Neural progenitor cell (in vitro differentiated cells): ENCODE data around the gene DNAI4.
"Not testable (repeated sequence)": the region's sequence is repeated elsewhere in the genome, so short reads cannot be mapped to it uniquely, and the experiment has no call there.

Source experiments
- CTCF ChIP-seq: fragments of 200-600 bp; sonication (generic); IDR thresholded peaks from 2 replicates; pipeline ENCODE4 v1.5.1; 2017; ENCODE audit warnings: antibody characterized with exemption, mild to moderate bottlenecking
- EZH2 ChIP-seq: fragments of 200-600 bp; sonication (generic); IDR thresholded peaks from 2 replicates; pipeline ENCODE4 v1.6.1; 2017; ENCODE audit warnings: antibody characterized with exemption, mild to moderate bottlenecking, moderate library complexity

- TF ChIP-seq EZH2, CTCF: not testable (repeated sequence)
Measured at GRCh38 chr1:66785800-66786199, 138.9 kb downstream of the DNAI4 start.
